NCI-H345 treated with DMSO at 0.1 percent for 48 hours (cell line): ENCODE data around the gene PIGH.

ENCODE experiments used
- DNase-seq: peaks from one replicate; lab custom pipeline; 2025; ENCODE audit not compliant: unreplicated experiment; lab: John Stamatoyannopoulos, UW

PIGH gene

DNA sequence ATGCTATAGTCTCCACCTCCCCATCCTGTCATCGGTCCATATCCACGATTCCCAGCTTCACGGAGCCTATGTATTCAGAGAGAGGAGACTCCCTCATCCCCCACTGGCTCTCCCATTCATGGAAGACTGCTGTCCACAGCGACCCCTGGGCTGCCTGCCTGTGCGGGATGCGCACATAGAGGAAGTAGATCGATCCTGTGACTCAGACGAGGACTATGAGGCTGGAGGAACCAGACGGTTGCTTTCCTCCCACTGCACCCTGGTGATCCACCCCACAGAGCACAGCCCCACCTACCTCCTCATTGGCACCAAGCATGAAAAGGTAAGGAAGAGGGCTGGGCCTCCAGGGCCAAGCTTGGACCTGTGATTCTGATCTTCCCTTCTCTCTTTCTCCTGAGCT is 24.4 kb downstream of the PIGH start:
- DNase-seq = no peak

DNA sequence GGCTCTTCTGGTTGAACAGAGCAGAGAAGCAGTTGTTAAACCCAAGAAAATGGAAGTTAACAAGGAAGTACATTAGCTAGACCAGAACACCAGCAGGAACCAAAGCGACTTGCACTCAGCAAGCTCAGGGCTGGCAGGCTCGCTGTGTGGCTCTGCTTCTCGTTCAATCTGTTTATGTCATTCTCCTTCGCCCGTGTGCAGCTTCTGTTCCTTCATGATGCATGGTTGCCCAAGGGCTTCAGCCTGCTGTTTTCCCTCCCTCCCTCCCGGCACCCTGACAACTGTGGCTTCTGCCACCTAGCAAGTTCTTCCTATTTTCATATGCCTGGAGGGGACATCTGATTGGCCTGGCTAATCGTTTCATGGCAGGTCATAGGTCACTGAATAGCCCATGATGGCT is 25.3 kb downstream of the PIGH start:
- DNase-seq = no peak

DNA sequence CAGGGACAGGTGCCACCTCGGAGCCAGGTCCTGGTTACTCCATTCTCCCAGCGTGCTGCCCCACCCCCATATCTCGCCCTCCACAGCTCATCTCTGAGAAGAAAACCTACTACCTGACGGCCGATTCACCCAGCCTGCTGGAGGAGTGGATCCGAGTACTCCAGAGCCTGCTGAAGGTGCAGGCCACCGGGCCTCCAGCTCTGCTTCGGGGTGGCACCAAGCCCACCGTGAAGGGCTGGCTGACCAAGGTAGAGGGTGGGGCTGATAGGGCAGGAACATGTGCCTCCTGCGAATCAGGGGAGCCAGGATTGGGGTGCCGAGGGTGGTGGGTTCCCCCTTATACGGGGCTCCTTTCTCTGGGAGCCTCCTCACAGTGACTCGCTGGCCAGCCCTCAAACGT is 25.9 kb downstream of the PIGH start:
- no peak for DNase-seq

DNA sequence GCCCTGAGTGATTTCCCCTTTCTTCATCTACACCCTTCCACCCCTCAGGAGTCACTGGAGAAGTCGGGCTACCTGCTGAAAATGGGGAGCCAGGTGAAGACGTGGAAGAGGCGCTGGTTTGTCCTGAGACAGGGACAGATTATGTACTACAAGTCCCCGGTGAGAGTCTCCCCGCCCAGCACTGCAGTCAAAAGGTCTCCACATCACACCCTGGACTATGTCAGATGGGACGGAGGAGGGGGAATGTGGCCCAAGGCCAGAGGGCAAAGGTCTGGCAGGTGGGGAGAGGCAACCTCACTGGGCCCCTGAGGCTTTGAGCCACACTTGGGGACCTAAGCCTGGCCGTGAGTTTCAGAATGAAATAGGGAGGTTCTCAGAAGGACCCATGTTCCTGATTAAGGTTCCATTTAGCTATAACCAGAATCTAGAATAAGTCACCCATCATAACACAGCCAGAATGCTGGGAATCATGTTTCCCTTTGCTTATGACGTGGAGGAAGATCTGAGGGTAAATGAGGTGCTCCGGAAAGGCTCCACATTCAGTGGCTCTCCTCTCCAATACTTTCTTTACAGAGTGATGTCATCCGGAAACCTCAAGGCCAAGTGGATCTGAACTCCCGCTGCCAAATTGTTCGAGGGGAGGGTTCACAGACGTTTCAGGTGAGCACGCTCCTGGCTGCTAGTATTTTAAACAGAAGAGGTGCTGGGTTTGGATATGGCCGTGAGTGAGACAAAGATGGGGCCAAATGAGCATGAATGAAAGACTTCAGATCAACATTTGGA is 26.6 kb downstream of the PIGH start:
- no peak for DNase-seq

- no peak for DNase-seq
Measured at GRCh38 chr14:67572608-67573007, 27.5 kb downstream of the PIGH start.

DNA sequence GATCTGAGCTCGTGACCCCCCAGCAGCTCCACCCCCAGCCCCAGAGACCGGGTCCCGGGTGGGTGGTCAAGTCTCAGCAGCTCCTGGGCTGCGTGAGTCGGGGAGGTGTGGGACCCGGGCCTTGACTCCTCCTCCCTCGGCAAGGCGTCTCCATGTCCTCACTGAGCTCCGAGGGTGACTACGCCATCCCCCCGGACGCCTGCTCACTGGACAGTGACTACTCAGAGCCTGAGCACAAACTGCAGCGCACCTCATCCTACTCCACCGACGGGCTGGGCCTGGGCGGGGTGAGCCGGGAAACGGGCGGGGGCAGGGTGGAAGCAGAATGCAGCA is 28.1 kb downstream of the PIGH start:
- no peak for DNase-seq

DNA sequence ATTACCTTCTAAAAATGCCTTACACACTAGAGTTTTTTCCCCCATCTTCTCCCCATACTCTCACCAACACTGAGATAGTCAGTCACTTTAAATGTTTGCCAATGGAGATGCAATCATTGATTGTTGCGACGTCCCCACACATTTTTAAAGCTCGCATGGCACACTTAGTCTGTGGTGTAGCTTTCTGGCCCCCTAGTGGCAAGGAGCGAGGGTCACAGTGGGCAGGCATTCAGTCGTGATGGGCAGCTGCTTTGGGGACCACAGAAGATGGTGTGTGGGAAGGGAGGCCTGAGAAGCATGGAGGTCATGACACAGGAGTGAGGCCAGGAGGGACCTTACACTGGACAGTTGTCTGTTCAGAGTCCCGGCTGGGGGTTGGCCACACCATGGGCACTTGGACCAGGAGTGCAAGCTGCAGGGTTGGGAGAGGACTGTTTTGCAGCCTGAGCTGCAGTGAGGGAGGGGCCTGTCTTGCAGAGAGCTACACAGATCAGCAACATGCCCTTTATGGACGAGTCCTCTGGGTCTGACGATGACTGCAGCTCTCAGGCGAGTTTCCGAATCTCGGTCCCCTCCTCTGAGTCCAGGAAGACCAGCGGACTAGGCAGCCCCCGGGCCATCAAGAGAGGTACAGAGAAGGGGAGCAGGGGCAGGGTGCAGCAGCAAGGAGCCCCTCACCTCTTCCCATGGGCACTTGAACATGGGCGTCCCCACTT is 28.6 kb downstream of the PIGH start:
- peak; percentile 52 for DNase-seq

DNA sequence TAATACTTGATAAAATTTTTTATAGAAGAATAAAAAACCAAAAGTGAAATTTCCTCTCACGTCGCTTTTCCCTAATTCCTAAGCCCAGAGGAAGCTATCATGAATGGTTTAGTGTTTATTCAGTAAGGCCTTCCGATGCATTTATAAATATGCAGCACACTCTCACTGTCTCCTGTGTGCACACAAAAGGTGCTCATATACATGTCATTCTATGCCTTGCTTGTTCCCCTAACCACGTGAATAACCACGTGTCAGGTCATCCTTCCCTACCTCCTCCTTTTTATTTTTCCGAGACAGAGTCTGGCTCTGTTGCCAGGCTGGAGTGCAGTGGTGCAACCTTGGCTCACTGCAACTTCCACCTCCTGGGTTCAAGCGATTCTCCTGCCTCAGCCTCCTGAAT is 29.6 kb downstream of the PIGH start:
- no peak for DNase-seq

GRCh38 chr14:67569651-67570290 is 30.3 kb downstream of the PIGH start:
- DNase-seq = no peak

DNA sequence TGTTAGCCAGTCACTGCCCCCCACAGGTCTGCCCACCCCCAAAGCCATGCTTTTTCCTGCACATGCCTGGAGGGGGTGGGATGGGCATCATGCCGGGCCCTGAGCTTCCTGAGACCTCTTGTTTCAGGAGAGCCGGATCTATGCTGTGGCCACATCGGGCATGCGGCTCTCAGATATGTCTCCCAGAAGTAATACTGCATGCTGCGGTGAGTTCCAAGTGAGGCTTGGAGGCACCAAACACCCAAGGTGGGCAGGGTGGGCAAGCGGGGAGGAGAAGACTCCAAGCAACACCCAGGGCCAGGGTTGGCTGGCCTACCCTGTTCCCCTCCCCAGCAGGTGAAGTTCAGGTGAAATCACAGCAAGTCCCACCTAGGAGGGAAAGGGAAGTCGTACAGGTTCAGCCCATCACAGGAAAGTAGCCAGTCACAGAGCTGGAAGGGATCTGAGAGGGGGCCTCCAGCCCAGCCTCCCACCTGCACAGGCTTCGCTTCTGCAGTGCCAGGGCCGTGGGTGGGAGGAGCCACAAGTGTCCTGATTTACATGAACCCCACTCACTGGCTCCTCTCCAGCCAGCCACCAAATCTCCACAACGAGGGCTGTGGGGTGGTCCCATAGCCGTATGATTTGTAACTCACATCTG is 30.9 kb downstream of the PIGH start:
- no peak for DNase-seq

DNA sequence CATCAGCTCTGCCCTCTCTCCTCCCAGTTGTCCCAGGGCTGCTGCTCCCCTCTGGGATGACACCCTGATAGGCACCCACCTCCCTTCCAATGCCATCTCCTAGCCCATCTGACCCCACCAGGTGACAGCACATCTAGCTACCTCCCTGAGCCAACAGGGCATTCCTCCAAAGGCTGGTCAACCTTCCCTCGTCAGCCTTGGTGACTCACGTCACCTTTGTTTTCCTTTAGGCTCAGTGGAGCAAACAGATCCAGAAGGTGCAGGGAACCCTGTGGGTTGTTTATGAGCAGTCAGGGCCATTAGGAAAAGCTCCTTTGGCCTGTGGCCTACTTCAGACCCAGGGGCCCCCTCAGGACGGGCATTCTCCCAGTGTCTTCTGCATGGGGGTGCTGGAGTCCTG is 32.4 kb downstream of the PIGH start:
- no peak for DNase-seq

DNA sequence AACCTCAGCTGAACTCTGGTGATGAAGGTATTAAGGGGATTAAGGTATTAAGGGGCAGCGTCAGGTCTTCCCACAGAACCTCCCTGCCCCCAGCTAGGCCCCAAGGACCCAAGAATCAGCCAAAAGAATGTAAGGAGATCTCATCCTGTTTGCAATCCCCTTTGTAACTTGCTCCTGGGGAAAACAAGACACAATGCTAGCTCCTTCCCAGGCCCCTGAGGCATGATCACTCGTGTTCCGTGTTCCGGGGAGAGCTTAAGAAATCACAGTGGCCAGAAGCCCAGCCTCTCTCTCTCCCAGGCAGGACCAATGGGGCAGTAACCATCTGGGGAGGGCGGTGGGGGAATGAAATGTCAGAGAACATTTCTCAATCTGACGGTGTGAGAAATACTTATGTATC is 33.2 kb downstream of the PIGH start:
- DNase-seq = no peak

- no peak for DNase-seq
Measured at GRCh38 chr14:67564236-67564635, 35.8 kb downstream of the PIGH start.

DNA sequence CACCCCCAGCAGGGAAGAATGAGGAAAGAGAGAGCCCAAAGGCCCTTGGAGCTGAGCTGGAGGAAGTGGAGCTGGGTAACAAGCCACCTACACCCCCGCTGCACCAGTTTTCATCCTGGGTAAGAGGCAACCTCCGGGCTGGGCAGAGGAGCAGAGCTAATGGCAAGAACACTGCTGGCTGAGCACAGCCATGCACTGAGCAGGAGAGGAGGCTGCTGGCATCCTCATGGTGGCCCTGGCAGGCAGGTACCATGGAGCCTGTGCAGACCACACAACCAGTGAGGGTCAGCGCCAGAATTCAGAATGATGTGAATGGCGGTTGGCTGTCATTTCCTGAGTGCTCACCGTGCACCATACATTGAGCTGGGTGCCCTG is 37.3 kb downstream of the PIGH start:
- DNase-seq = no peak

DNA sequence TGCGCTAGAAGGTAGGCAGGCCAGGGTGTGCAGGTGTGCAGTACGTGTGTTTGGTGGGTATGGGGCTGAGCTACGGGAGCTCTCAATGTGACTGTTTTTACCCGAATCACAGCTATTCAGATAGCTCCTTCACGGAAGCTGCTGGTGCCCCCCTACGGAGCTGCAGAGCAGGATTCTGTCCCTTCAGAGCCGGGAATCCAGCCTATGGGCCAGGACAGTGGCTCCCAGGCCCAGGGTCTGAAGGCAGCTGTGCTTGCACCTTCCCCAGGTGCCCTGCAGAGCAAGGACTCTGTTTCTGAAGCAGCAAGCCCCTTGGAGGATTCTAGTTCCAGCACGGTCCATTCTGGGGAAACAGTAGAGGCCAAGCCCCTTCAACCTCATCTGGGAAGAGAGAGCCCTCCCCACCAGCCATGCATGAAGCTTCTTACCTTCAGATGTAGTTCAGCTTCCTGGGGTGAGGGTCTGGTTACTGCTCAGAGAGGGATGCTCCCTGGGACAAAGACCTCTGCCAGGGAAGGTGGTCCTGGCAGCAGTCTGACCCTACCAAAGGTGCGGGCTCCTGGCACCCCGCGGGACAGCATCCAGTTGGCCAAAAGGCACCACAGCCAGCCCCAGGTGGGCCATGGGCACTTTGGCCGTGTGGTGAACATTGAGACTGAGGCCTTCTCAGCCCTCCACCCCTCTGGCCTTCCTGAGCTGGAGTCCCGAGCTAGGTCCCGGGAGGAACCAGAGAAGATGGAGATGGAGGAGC is 37.9 kb downstream of the PIGH start:
- no peak for DNase-seq

DNA sequence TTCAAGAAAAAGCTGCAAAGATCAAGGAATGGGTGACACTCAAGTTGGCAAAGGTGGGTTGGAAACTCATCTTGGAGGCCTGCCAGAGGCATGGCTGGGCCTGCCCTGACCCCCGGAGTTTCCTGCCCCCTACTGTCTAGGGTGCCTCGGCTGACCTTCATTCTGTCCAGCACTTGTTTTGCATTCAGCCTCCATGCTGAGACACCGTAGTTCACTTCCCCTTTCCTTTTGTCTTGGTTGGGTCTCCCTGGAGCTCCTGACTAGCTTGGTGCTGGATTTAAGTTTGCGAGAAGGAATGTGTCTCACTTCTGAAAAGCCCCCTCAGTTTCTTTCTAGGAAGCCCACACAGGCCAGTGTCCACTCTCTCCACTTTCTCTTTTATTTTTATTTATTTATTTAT is 40.4 kb downstream of the PIGH start:
- DNase-seq = no peak

GRCh38 chr14:67557656-67558055 is 42.4 kb downstream of the PIGH start:
- no peak for DNase-seq

DNA sequence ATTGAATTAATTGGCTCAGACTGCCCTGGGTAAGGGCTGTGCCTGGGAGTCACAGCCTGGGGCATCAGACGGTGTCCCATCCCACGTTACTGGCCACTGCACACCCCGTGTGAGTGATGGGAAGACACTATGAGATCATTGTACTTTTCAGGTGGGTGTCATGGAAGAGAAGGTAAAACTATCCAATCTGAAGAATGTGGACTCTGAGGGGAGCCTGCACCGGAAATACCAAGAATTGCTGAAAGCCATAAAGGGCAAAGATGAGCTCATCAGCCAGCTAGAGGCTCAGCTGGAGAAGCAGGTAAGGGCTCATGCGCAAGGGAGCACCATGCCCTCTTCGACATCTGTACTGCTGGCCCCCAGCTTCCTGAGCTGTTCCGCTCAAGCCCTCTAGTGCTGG is 43.0 kb downstream of the PIGH start:
- no peak for DNase-seq

DNA sequence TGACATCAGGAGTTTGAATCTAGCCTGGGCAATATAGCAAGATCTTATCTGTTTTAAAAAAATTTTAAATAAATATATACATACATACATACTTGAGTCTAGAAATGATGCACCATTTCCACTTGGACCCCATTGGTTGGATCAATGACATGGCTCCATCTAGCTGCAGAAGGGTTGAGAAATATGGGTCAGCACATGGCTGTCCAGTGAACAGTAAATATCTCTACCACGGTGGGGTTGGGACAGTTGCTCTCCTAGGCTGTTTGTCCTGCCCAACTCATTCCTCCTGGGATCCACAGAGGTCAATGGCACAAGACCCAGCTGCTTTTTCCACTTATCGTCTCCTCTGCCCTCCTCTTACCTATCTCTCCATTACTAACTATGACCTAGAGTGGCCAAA is 43.4 kb downstream of the PIGH start:
- DNase-seq = no peak

DNA sequence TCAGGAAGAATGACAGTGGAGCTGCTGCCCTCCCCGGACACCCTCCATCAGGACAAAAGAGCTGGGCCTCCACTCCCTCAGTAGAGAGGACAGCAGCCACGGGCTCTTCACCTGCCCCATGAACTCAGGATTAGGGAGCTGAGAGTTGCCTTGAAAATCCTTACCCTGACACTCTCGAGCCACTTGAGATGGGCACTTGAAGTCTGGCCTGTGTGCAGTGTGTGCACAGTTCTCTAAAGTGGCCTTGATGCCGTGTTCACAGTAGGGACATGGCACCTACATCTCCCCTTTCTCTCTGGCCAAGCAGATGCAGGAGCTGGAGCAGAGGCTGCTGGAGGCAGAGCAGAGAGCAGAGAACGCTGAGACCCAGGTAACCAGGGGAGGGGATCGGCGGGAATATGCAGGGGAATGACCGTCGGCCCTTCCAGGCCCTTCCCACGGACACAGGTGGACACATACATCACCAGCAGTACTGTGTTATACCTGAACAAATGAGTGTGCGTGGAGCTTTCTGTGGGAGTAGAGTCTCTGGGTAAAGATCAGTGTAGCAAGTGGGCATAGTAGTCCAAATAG is 44.5 kb downstream of the PIGH start:
- no peak for DNase-seq

GRCh38 chr14:67554341-67554740 is 45.7 kb downstream of the PIGH start:
- no peak for DNase-seq
